ENCODE results near the gene PRCC.

PRCC gene

GRCh38 chr1:156740741-156741480, 26.4 kb upstream of the PRCC start, which contains the start of gene MRPL24:
Gene MRPL24 (minus strand): TSS chr1:156741088. CDS start chr1:156738704, 2,384 bp downstream.
- no peak for TF ChIP-seq CTCF (IDR thresholded peaks at IDR 0.05; ENCODE audit: low read depth, low read length)
- DNase-seq (ENCODE audit: extremely low read depth, low read depth) = peak; percentile 98

DNA sequence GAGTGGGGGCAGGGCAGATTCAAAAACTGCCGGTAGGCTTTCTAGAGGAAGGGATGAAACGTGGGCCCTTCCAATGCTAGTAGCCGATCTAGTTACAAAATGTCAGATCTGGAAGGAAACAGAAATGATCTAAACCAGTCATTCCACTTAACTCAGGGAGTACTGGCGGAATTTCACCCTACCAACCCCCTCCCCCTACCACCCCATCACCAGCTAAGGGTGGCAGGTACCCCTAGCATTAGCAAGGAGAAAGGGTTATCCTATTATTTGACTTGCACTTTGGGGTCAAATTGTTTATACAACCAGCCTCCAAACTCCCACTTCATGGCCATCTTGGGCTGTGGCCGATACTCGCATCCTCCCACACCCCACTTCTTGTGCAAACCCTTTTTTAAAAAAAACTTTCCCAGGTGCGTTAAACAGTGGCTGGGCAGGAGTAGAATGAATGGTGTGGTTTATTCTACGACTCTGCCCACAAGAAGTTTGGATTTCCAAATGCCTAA, 25.8 kb upstream of the PRCC start:
- TF ChIP-seq CTCF (IDR thresholded peaks at IDR 0.05; ENCODE audit: low read depth, low read length) = no peak
- DNase-seq (ENCODE audit: extremely low read depth, low read depth) = no peak

DNA sequence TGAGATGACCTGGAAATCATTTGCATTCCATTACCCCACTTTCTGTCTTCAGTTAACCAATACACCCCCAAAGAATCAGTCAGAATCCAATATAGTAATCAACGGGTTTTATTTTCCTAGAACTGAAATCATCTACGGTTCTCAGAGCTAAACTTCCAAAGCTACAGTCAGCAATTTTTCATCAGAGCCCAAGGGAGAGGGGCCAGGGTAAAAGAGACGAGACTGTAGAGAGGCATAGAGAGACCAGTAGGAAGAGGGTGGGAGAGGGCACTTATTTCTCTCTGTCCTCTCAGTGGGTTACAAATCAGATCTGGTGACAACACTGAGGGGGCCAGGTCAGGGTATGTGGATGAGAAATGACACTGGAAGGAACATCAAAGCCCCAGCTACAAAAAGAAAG, 25.3 kb upstream of the PRCC start:
- no peak for DNase-seq (ENCODE audit: extremely low read depth, low read depth)
- no peak for TF ChIP-seq CTCF (IDR thresholded peaks at IDR 0.05; ENCODE audit: low read depth, low read length)

- no peak for TF ChIP-seq CTCF (IDR thresholded peaks at IDR 0.05; ENCODE audit: low read depth, low read length)
- no peak for DNase-seq (ENCODE audit: extremely low read depth, low read depth)
These were observed 24.5 kb upstream of the PRCC start for GRCh38 chr1:156742801-156743200.

- no peak for DNase-seq (ENCODE audit: extremely low read depth, low read depth)
- TF ChIP-seq CTCF (IDR thresholded peaks at IDR 0.05; ENCODE audit: low read depth, low read length) = no peak
These were observed 23.7 kb upstream of the PRCC start for GRCh38 chr1:156743367-156744302.

DNA sequence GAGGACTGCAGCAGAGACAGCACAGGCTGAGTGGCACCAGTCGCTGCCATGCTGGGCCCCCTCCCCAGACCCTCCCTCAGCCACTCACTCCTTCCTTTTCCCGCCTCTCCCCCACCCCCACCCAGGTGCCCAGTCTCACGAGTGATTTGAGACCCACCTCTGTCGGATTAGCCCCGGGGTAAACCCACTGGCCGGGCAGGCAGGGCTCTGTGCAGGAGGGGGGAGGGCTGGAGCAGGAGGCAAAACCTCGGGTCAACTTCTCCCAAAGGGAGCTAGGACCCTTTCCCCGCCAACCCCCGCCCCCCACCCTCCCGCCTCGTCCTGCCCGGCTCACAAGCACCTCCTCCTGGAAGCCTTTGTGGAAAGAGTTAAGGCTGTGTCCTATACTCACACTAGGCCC, 23.0 kb upstream of the PRCC start:
- DNase-seq (ENCODE audit: extremely low read depth, low read depth) = no peak
- no peak for TF ChIP-seq CTCF (IDR thresholded peaks at IDR 0.05; ENCODE audit: low read depth, low read length)

All from AG09319 (cell line).